MM.1S (cell line): ENCODE measurements around the gene TENM4.

Experiments used
- DNase-seq: peaks from one replicate; pipeline ENCODE4 v3.0.0-alpha.2; 2015
- H2AFZ ChIP-seq: fragments of 300-600 bp; sonication (generic); 2 replicates; pipeline ENCODE4 v1.6.0; 2016; ENCODE audit warnings: antibody characterized with exemption, low read length
- H3F3A ChIP-seq: fragments of 300-600 bp; sonication (generic); 2 replicates; pipeline ENCODE4 v1.6.1; 2016; ENCODE audit warnings: mild to moderate bottlenecking, antibody characterized with exemption, low read length, moderate library complexity, mixed read lengths; ENCODE audit not compliant: insufficient read depth
- H3K27ac ChIP-seq: fragments of 300-600 bp; sonication (generic); 2 replicates; pipeline ENCODE4 v1.5.1; 2016; ENCODE audit warnings: mild to moderate bottlenecking, low read length
- H3K27me3 ChIP-seq: fragments of 300-600 bp; sonication (generic); replicated peaks from 2 replicates; pipeline ENCODE4 v1.6.0; 2016; ENCODE audit warnings: low read length; ENCODE audit not compliant: insufficient read depth
- H3K36me3 ChIP-seq: fragments of 300-600 bp; sonication (generic); replicated peaks from 2 replicates; pipeline ENCODE4 v1.6.1; 2016; ENCODE audit warnings: mild to moderate bottlenecking, low read length, mixed read lengths; ENCODE audit not compliant: insufficient read depth
- H3K4me1 ChIP-seq: fragments of 300-600 bp; sonication (generic); 2 replicates; pipeline ENCODE4 v1.6.1; 2016; ENCODE audit warnings: low read length, mixed read lengths
- H3K4me2 ChIP-seq: fragments of 300-600 bp; sonication (generic); 2 replicates; pipeline ENCODE4 v1.6.0; 2016; ENCODE audit warnings: low read depth, low read length
- H3K4me3 ChIP-seq: fragments of 300-600 bp; sonication (generic); 2 replicates; pipeline ENCODE4 v1.5.1; 2016; ENCODE audit warnings: low read length, mixed read lengths
- H3K79me2 ChIP-seq: fragments of 300-600 bp; sonication (generic); 2 replicates; pipeline ENCODE4 v1.6.1; 2016; ENCODE audit warnings: mixed run types, low read length, mixed read lengths
- H3K9ac ChIP-seq: fragments of 300-600 bp; sonication (generic); 2 replicates; pipeline ENCODE4 v1.6.1; 2016; ENCODE audit warnings: low read length, mixed read lengths
- H3K9me2 ChIP-seq: fragments of 300-600 bp; sonication (generic); replicated peaks from 2 replicates; pipeline ENCODE4 v1.6.1; 2016; ENCODE audit warnings: mild to moderate bottlenecking, low read length, mixed read lengths; ENCODE audit not compliant: insufficient read depth
- H3K9me3 ChIP-seq: fragments of 300-600 bp; sonication (generic); replicated peaks from 2 replicates; pipeline ENCODE4 v1.6.1; 2016; ENCODE audit warnings: mild to moderate bottlenecking, low read length, mixed read lengths; ENCODE audit not compliant: insufficient read depth
- H4K20me1 ChIP-seq: fragments of 300-600 bp; sonication (generic); 2 replicates; pipeline ENCODE4 v1.6.1; 2016; ENCODE audit warnings: mild to moderate bottlenecking, low read length, moderate library complexity, mixed read lengths; ENCODE audit not compliant: insufficient read depth
- EZH2 ChIP-seq: fragments of 300-600 bp; sonication (generic); optimal IDR thresholded peaks from 2 replicates; pipeline ENCODE3; 2017; ENCODE audit warnings: low read depth, mild to moderate bottlenecking, antibody characterized with exemption, low read length, mixed read lengths
- EZH2phosphoT487 ChIP-seq: fragments of 300-600 bp; sonication (generic); IDR thresholded peaks from 2 replicates; pipeline ENCODE4 v1.6.1; 2018; ENCODE audit warnings: antibody characterized with exemption, low read length
- TF ChIP-seq, protein P1 (sequence below): fragments of 300-600 bp; sonication (generic); IDR thresholded peaks from 2 replicates; pipeline ENCODE4 v1.5.1; 2016; ENCODE audit warnings: antibody characterized with exemption, low read length, mixed read lengths

The TENM4 gene

DNA sequence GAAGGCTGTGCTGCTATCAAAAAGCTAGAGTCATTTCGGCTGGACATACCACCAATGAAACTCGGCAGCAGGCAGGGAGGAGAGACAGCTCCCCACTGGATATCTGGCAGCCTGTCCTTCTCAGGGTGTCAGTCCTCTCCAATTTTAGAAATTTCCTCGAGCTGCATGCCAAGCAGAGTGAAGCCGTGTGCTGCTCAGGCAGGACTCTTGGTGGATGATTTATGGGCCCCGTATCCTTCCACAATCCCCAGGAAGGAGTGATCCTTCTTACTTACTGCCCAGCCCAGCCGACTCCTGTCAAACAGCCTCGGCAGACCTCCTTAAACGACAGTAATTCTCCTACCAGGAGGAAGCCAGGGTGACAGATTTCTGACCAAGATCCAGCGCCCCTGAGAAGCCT, 410.4 kb downstream of the TENM4 start:
- Histone ChIP-seq H3K27ac (no peak overlapping the region), H3K79me2 (no peaks in the 10 kb centered on the region), H4K20me1 (no peaks in the 10 kb centered on the region), H3K4me3 (no peak overlapping the region), H2AFZ (no peak overlapping the region), H3K4me1 (peaks cover 24% of the 10 kb centered on the region), H3K9me2 (no peaks in the 10 kb centered on the region), H3F3A (no peaks in the 10 kb centered on the region), H3K9ac (no peak overlapping the region), H3K27me3 (peaks cover 38% of the 10 kb centered on the region), H3K9me3 (no peaks in the 10 kb centered on the region), H3K4me2 (no peak overlapping the region), H3K36me3 (no peaks in the 10 kb centered on the region)
- DNase-seq, result no peak
- TF ChIP-seq, protein P1, sequence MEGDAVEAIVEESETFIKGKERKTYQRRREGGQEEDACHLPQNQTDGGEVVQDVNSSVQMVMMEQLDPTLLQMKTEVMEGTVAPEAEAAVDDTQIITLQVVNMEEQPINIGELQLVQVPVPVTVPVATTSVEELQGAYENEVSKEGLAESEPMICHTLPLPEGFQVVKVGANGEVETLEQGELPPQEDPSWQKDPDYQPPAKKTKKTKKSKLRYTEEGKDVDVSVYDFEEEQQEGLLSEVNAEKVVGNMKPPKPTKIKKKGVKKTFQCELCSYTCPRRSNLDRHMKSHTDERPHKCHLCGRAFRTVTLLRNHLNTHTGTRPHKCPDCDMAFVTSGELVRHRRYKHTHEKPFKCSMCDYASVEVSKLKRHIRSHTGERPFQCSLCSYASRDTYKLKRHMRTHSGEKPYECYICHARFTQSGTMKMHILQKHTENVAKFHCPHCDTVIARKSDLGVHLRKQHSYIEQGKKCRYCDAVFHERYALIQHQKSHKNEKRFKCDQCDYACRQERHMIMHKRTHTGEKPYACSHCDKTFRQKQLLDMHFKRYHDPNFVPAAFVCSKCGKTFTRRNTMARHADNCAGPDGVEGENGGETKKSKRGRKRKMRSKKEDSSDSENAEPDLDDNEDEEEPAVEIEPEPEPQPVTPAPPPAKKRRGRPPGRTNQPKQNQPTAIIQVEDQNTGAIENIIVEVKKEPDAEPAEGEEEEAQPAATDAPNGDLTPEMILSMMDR, result no peak
- TF ChIP-seq EZH2, result no peak
- no peak for TF ChIP-seq EZH2phosphoT487

DNA sequence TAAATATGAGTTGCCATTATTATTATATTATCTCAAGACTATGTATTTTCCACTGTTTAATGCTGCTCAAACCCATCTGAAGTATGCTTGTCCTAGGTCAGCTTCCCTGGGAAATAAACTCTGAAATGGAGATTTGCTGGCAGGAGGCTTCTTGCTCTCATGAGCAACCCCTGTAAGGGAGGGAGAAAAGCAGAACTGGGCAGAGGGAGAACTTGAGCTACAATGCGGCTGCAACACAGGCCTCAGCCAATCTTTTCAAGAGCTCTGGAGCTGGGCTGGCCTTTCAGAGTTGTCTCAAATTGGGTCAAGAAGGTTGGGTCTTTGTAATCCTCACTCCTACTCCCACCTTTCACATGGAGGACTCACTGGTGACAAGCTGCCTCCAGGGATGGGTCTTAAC, 412.6 kb downstream of the TENM4 start:
- Histone ChIP-seq H3K4me2 (no peak overlapping the region), H4K20me1 (no peaks in the 10 kb centered on the region), H2AFZ (no peak overlapping the region), H3K79me2 (no peaks in the 10 kb centered on the region), H3K9me3 (no peaks in the 10 kb centered on the region), H3K27me3 (peaks cover 50% of the 10 kb centered on the region), H3K4me3 (no peak overlapping the region), H3K27ac (no peak overlapping the region), H3K36me3 (no peaks in the 10 kb centered on the region), H3K9ac (no peak overlapping the region), H3F3A (no peaks in the 10 kb centered on the region), H3K9me2 (no peaks in the 10 kb centered on the region), H3K4me1 (peaks cover 24% of the 10 kb centered on the region)
- DNase-seq, result no peak
- TF ChIP-seq EZH2phosphoT487, result no peak
- no peak for TF ChIP-seq EZH2
- TF ChIP-seq, protein P1, result no peak

DNA sequence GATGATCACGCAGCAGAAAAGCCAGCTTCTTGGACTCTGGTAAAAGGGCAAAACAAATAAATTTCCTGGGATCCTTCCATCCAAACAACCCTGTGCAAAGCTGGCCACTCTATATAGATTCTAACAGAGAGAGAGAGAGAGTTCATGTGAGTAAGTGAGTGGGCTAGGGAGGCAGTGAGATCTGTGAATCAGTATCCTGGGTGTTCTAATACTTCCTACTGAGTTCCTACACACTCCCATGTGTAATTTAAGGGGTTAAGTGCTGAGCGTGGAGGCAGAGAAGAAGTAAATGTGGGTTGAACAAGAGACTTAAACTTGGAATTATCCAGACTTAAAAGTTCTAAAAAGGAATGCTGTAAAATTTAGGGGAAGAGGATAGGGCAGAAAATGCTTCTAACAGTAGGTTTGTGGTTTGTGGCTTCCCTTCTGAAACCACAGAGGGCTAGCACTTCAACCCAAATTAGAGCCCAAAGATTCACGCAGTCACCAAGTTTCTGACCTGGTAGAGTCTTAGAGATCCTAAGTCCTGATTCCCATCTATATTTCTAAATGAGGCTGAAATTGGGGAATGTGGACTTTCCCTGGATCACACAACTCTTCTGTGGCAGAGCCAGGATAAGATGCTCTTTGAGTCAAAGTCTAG, 413.9 kb downstream of the TENM4 start:
- no peak overlapping the region for H3K27ac ChIP-seq
- no peaks in the 10 kb centered on the region for H4K20me1 ChIP-seq
- TF ChIP-seq EZH2phosphoT487, result no peak
- TF ChIP-seq, protein P1, result no peak
- no peak for TF ChIP-seq EZH2
- no peak overlapping the region for H3K9ac ChIP-seq
- H2AFZ ChIP-seq, result no peak overlapping the region
- no peak overlapping the region for H3K4me3 ChIP-seq
- peaks cover 24% of the 10 kb centered on the region for H3K4me1 ChIP-seq
- H3K27me3 ChIP-seq, result peaks cover 50% of the 10 kb centered on the region
- H3K9me3 ChIP-seq, result no peaks in the 10 kb centered on the region
- peak overlapping the region; percentile 72 for H3K4me2 ChIP-seq
- no peaks in the 10 kb centered on the region for H3K79me2 ChIP-seq
- H3K36me3 ChIP-seq, result no peaks in the 10 kb centered on the region
- no peaks in the 10 kb centered on the region for H3F3A ChIP-seq
- peak; percentile 77 for DNase-seq
- H3K9me2 ChIP-seq, result no peaks in the 10 kb centered on the region
